ENCODE measurements around the gene AFP. TPM values are rescaled to one million over a fixed set of nuclear protein-coding genes. Genes with fewer than 3 reads are reported as not detected.

The AFP gene
- total and polyA plus RNA-seq, 2 of the 13 experiments (the other 11 are each of a cell fraction or from before 2014, with no cell fraction given) = 9,434 to 13,105 TPM

DNA sequence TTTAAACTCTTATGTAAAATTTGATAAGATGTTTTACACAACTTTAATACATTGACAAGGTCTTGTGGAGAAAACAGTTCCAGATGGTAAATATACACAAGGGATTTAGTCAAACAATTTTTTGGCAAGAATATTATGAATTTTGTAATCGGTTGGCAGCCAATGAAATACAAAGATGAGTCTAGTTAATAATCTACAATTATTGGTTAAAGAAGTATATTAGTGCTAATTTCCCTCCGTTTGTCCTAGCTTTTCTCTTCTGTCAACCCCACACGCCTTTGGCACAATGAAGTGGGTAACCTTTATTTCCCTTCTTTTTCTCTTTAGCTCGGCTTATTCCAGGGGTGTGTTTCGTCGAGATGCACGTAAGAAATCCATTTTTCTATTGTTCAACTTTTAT lies 32.0 kb upstream of the AFP start, which contains the start of gene ALB (continued):
- TF ChIP-seq, protein P1, sequence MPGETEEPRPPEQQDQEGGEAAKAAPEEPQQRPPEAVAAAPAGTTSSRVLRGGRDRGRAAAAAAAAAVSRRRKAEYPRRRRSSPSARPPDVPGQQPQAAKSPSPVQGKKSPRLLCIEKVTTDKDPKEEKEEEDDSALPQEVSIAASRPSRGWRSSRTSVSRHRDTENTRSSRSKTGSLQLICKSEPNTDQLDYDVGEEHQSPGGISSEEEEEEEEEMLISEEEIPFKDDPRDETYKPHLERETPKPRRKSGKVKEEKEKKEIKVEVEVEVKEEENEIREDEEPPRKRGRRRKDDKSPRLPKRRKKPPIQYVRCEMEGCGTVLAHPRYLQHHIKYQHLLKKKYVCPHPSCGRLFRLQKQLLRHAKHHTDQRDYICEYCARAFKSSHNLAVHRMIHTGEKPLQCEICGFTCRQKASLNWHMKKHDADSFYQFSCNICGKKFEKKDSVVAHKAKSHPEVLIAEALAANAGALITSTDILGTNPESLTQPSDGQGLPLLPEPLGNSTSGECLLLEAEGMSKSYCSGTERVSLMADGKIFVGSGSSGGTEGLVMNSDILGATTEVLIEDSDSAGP (CRISPR knock-in tag; IDR thresholded peaks at IDR 0.05; ENCODE audit: borderline replicate concordance) = no peak
- TF ChIP-seq ZNF713 (CRISPR knock-in tag; IDR thresholded peaks at IDR 0.05) (no peak), ZNF562 (CRISPR knock-in tag; IDR thresholded peaks at IDR 0.05; ENCODE audit: borderline replicate concordance) (no peak), KLF6 (CRISPR knock-in tag; IDR thresholded peaks at IDR 0.05) (peak; percentile 82), ZNF343 (CRISPR knock-in tag; IDR thresholded peaks at IDR 0.05) (no peak), ELF3 (CRISPR knock-in tag; IDR thresholded peaks at IDR 0.05) (peak; percentile 46; the same call in 1 of the 2 replicates), ISX (CRISPR knock-in tag; conservative IDR thresholded peaks at IDR 0.05) (no peak), ZKSCAN8 (CRISPR knock-in tag; IDR thresholded peaks at IDR 0.05; ENCODE audit: borderline replicate concordance) (0 out of 2 replicates have a peak, but pooled peaks have one; percentile 26), DR1 (CRISPR knock-in tag; IDR thresholded peaks at IDR 0.05) (peak; percentile 85; the same call in 1 of the 2 replicates), FOXA3 (CRISPR knock-in tag; IDR thresholded peaks at IDR 0.05) (peak; percentile 83), GPN1 (CRISPR knock-in tag; IDR thresholded peaks at IDR 0.05; ENCODE audit: borderline replicate concordance) (no peak), SKI (IDR thresholded peaks at IDR 0.05; ENCODE audit: partially characterized antibody) (no peak), ZNF660 (CRISPR knock-in tag; IDR thresholded peaks at IDR 0.05; ENCODE audit: borderline replicate concordance, low read depth) (no peak)
- TF ChIP-seq, protein P2, sequence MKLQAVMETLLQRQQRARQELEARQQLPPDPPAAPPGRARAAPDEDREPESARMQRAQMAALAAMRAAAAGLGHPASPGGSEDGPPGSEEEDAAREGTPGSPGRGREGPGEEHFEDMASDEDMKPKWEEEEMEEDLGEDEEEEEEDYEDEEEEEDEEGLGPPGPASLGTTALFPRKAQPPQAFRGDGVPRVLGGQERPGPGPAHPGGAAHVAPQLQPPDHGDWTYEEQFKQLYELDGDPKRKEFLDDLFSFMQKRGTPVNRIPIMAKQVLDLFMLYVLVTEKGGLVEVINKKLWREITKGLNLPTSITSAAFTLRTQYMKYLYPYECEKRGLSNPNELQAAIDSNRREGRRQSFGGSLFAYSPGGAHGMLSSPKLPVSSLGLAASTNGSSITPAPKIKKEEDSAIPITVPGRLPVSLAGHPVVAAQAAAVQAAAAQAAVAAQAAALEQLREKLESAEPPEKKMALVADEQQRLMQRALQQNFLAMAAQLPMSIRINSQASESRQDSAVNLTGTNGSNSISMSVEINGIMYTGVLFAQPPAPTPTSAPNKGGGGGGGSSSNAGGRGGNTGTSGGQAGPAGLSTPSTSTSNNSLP (IDR thresholded peaks at IDR 0.05; ENCODE audit: low read depth, low read length) = no peak
- TF ChIP-seq, protein P3, sequence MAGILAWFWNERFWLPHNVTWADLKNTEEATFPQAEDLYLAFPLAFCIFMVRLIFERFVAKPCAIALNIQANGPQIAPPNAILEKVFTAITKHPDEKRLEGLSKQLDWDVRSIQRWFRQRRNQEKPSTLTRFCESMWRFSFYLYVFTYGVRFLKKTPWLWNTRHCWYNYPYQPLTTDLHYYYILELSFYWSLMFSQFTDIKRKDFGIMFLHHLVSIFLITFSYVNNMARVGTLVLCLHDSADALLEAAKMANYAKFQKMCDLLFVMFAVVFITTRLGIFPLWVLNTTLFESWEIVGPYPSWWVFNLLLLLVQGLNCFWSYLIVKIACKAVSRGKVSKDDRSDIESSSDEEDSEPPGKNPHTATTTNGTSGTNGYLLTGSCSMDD (CRISPR knock-in tag; IDR thresholded peaks at IDR 0.05) = no peak
- TF ChIP-seq, protein P4, sequence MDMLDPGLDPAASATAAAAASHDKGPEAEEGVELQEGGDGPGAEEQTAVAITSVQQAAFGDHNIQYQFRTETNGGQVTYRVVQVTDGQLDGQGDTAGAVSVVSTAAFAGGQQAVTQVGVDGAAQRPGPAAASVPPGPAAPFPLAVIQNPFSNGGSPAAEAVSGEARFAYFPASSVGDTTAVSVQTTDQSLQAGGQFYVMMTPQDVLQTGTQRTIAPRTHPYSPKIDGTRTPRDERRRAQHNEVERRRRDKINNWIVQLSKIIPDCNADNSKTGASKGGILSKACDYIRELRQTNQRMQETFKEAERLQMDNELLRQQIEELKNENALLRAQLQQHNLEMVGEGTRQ (IDR thresholded peaks at IDR 0.05; ENCODE audit: low read depth, low read length) = no peak
- TF ChIP-seq, protein P4 (CRISPR knock-in tag; IDR thresholded peaks at IDR 0.05; ENCODE audit: borderline replicate concordance) = no peak
- TF ChIP-seq, protein P5, sequence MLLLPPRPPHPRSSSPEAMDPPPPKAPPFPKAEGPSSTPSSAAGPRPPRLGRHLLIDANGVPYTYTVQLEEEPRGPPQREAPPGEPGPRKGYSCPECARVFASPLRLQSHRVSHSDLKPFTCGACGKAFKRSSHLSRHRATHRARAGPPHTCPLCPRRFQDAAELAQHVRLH (CRISPR knock-in tag; IDR thresholded peaks at IDR 0.05; ENCODE audit: borderline replicate concordance, low read depth) = peak; percentile 66; the same call in 1 of the 2 replicates
